Pancreas (tissue), 10 donors: ENCODE measurements around the gene GRID1. TPM values are rescaled to one million over a fixed set of nuclear protein-coding genes. Genes with fewer than 3 reads are reported as not detected.

Experiments
- ATAC-seq, 4 donors: fragments of 200-7000 bp; cut with Tn5 transposase; one replicate each; pipeline versions ENCODE4 v1.8.0 to v1.9.1; 2020; ENCODE audit warnings: mild to moderate bottlenecking in 4 of 4, moderate library complexity in 4 of 4
- DNase-seq, 6 donors: peaks; one replicate each; pipeline ENCODE4 v3.0.0-alpha.2; 2020
- FAIRE-seq: peaks from 2 replicates; lab custom pipeline; 2012; peaks lifted over from hg19 to GRCh38; lab: Jason Lieb, UNC
- H3K27ac ChIP-seq, 4 donors: fragments of 200-600 bp; sonication (generic); 1 replicate in 3 of 4; 2 replicates in 1 of 4; pipeline versions ENCODE4 v1.5.0 to v1.8.0; 2020
- H3K27me3 ChIP-seq, 4 donors: fragments of 200-600 bp; one replicate each; pipeline ENCODE4 v1.8.0; 2021
- H3K36me3 ChIP-seq, 3 donors: fragments of 200-600 bp; sonication (generic) in 1 of 3; one replicate each; pipeline versions ENCODE4 v1.5.0 to v1.8.0; 2020 to 2021
- H3K4me1 ChIP-seq, 3 donors: fragments of 200-600 bp; one replicate each; pipeline ENCODE4 v1.8.0; 2021
- H3K4me3 ChIP-seq, 4 donors: fragments of 200-600 bp; sonication (generic) in 2 of 4; one replicate each; pipeline versions ENCODE4 v1.5.0 to v1.8.0; 2020 to 2021
- H3K9me3 ChIP-seq, 4 donors: fragments of 200-600 bp; one replicate each; pipeline ENCODE4 v1.8.0; 2021
- WGBS, 2 donors: extraction: QIAGEN DNeasy Blood & Tissue Kit; methylation state at CpG; one replicate each; pipeline ENCODE4 v1.1.7; 2013; 5-methylcytosine and 5-hydroxymethylcytosine counted together
- intact Hi-C, 3 donors: fragments of 100-400 bp; cut with DNase I; formaldehyde crosslinking; loops; one replicate each; pipeline versions ENCODE4 v1.11.1 to v1.14.2; 2022
- polyA plus RNA-seq, 2 donors: library from polyadenylated mRNA; stranded (reverse); fragments of 200-250 nt; gene quantifications; one replicate each; pipeline ENCODE4 v1.2.3, GENCODE V29; 2013
- total RNA-seq, 6 donors: library from RNA; stranded (reverse); fragmentation: NEBNext Ultra II Directional in 4 of 6; extraction: Animal tissue kit (Norgen Biotek cat#: 25700) in 4 of 6; gene quantifications; one replicate each; pipeline versions ENCODE4 v1.2.1 to v1.2.4, GENCODE V29; 2021 to 2023
- TF ChIP-seq, protein P1 (sequence below), 4 donors: fragments of 200-600 bp; sonication (generic) in 3 of 4; IDR thresholded peaks; one replicate each; pipeline versions ENCODE4 v1.5.0 to v1.8.0; 2021; ENCODE audit warnings: antibody characterized with exemption in 4 of 4
- donor health status: healthy with polysubstance abuse.
- donor health status: DM: no; HTN: no; CAD: no; lungs with moderate emphysema.
- donor health status: DM: no; HTN: no; CAD: no.
- donor health status: control.
- donor health status: control.
- donor health status: Bipolar disorder and iron deficiency.
- donor health status: DM: yes; HTN: yes; CAD: no.
- donor health status: DM: no; HTN: no; CAD: no.
- donor health status: DM: no; HTN: no; CAD: no.
- donor health status: DM: yes; HTN: yes; CAD: no.

The GRID1 gene
- total RNA-seq: 1 to 10 TPM in 3 of 6 donors, under 1 TPM in 3; 0.67 to 1.5 (median 1.0) TPM
- under 1 TPM; 0.05 to 0.15 TPM for polyA plus RNA-seq

DNA sequence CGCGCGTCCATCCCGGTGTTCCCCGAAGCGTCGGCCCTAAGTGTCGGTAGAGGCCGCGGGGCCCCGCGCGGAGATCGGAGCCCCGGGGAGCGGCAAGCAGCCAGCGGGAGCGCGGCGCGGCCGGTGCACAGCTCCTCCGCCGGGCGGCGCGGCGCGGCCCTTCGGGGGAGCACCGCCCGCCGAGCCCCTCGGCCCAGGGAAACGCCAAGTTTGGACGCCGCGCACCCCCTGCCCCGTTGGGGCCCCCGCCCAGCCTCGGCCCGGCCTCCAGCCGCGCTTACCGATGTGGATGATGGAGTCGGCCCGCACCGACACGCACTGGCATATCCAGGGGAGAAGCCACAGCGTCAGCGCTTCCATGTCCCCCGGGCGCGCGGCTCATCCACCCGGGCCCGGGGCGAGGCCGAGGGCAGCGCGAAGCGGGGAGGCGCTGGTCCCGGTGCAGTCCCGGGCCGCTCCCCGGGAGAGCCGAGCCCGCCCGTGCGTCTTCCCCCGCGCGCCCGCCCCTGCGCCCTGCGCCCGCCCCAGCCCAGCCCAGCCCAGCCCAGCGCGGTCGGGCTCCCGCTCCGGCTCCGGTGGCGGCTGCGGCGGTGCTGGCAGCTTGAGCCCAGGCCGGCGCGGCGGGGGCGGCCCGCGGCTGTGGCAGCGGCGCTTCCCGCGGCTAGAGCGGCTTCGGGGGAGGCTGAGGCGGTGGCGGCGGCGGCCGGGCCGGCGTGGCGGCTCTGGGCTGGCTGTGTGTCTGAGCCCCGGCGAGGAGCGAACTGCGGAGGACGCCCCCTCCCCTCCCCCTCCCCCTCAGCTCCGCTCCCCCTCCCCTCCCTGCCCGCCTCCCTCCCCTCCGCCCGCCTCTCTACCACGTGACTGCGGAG, at the start of gene GRID1:
GRID1 (minus strand) TSS at position 763 of the 869 bp plus-strand sequence.
- peak; percentile 39 to 71 (median 64) for ATAC-seq
- H3K27ac ChIP-seq: no peak within 1 kb of the TSS

DNA sequence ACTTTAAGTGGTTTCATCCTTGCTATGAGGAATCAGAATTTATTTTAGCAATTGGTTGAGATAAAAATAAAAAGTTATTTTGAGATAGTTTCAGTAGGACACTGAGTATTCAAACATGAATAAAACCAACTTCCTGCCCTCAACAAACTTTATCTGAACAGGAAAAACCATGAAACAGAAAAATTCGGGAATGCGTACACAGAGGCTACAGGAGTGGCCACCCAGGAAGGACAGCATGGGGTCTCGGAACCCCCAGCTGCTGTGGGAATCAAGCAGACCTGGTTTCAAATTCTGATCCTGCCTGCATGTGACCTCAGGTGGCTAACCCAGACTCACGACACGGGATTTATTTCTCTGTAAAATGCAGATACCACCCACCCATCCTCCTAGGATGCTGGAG, 49.0 kb upstream of the GRID1 start:
- no peaks in the 10 kb centered on the region for H3K27me3 ChIP-seq
- no peaks in the 10 kb centered on the region for H3K36me3 ChIP-seq
- peak overlapping the region; percentile 16 to 75 (median 52) for H3K27ac ChIP-seq
- H3K9me3 ChIP-seq: no peaks in the 10 kb centered on the region
- peaks cover 0 to 31% (median 9%) of the 10 kb centered on the region in 3 donors for H3K4me1 ChIP-seq
- intact Hi-C loops: no loop called here
- TF ChIP-seq, protein P1, sequence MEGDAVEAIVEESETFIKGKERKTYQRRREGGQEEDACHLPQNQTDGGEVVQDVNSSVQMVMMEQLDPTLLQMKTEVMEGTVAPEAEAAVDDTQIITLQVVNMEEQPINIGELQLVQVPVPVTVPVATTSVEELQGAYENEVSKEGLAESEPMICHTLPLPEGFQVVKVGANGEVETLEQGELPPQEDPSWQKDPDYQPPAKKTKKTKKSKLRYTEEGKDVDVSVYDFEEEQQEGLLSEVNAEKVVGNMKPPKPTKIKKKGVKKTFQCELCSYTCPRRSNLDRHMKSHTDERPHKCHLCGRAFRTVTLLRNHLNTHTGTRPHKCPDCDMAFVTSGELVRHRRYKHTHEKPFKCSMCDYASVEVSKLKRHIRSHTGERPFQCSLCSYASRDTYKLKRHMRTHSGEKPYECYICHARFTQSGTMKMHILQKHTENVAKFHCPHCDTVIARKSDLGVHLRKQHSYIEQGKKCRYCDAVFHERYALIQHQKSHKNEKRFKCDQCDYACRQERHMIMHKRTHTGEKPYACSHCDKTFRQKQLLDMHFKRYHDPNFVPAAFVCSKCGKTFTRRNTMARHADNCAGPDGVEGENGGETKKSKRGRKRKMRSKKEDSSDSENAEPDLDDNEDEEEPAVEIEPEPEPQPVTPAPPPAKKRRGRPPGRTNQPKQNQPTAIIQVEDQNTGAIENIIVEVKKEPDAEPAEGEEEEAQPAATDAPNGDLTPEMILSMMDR (IDR thresholded peaks at IDR 0.05): no peak
- WGBS, 2 donors: 17 to 19% methylated on average over 5 of the region's 5 CpGs
- ATAC-seq (peak; percentile 7 to 36 (median 16)), FAIRE-seq (no peak), DNase-seq (no peak)
- H3K4me3 ChIP-seq: no peak overlapping the region

More for the DNA sequence above, at the start of gene GRID1:
- Histone ChIP-seq H3K27me3 (peaks cover 0 to 7% (median 3%) of the 10 kb centered on the region in 4 donors), H3K36me3 (no peaks in the 10 kb centered on the region), H3K4me1 (peaks cover 0 to 6% (median 0%) of the 10 kb centered on the region in 3 donors), H3K9me3 (no peaks in the 10 kb centered on the region), H3K4me3 (peak within 1 kb of the TSS; percentile 37 to 61 (median 48))
- 0 to 1% methylated on average over 54 to 114 of the region's 119 CpGs for WGBS, 2 donors
- FAIRE-seq: no peak
- intact Hi-C loops: no loop called here
- TF ChIP-seq, protein P1 (IDR thresholded peaks at IDR 0.05): no peak
- peak; percentile 30 to 80 (median 53) for DNase-seq

DNA sequence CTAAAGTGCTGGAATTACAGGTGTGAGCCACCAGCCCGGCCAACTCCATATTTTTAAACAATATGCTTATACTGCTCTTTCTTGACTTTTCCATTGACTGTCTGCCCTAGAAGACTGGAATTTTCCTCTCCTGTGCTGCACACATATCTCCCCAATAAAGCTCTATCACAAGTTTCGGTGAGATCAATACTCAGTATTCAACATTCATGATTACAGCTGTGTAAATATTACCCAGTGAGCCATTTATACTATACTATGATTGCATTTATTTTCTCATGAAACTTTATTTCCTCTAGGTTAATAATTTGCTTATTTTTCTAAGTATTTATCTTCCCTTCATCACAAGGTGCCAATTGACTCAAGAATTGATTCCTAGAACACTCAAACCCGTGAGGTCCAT, 48.5 kb upstream of the GRID1 start:
- no peaks in the 10 kb centered on the region for H3K9me3 ChIP-seq
- DNase-seq (peak in 1 of 6 donors; percentile 36), ATAC-seq (peak; percentile 72 to 87 (median 82)), FAIRE-seq (no peak)
- peaks cover 0 to 35% (median 9%) of the 10 kb centered on the region in 3 donors for H3K4me1 ChIP-seq
- H3K4me3 ChIP-seq: no peak overlapping the region
- WGBS, 2 donors: 12 to 23% methylated on average over 3 of the region's 3 CpGs
- peak overlapping the region in 3 of 4 donors; percentile 37 to 75 (median 68) for H3K27ac ChIP-seq
- TF ChIP-seq, protein P1 (IDR thresholded peaks at IDR 0.05): no peak
- H3K36me3 ChIP-seq: no peaks in the 10 kb centered on the region
- H3K27me3 ChIP-seq: no peaks in the 10 kb centered on the region
- intact Hi-C loops: no loop called here

DNA sequence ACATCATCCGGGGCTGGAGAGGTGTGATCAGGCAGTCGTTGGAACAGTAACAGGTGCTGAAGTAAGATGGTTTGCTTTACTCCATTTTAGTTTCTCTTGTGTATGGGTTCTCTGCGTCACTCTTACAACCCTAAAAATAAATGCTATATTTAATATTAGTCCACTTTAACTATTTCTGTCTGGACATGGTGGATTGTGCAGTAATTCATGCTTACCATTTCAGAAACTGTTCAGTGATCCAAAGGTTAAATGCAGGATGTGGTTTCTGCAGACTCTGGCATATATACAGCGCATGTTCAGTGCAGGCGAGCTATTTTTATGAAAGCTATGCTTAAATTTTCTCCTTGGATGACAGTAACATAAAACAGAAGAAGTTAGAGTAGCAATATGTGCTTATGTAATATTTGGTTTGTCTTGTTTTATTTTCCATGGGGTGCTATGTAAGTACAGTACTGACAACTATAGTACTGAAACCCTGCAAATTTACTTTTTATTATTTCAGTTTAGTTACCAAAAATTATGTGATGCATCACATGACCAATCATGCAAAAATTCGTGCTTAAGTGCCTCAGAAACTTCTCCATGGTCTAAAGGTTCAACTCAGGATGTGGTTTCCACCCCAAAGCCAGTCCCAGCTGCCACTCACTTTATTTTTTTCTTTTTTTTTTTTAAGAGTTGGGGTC, 46.6 kb upstream of the GRID1 start:
- no peak for DNase-seq
- 44 to 47% methylated on average over 6 of the region's 6 CpGs for WGBS, 2 donors
- peaks cover 0 to 35% (median 9%) of the 10 kb centered on the region in 3 donors for H3K4me1 ChIP-seq
- intact Hi-C loops: no loop called here
- H3K27me3 ChIP-seq: no peaks in the 10 kb centered on the region
- TF ChIP-seq, protein P1 (IDR thresholded peaks at IDR 0.05): no peak
- H3K4me3 ChIP-seq: no peak overlapping the region
- ATAC-seq: no peak
- H3K36me3 ChIP-seq: no peaks in the 10 kb centered on the region
- H3K9me3 ChIP-seq: no peaks in the 10 kb centered on the region
- no peak for FAIRE-seq
- H3K27ac ChIP-seq: peak overlapping the region in 1 of 4 donors; percentile 19
